ENCODE measurements around the gene ANO5. TPM values are rescaled to one million over a fixed set of nuclear protein-coding genes. Genes with fewer than 3 reads are reported as not detected.

The ANO5 gene
- total RNA-seq, 1 experiment from 2014 or later = not detected

DNA sequence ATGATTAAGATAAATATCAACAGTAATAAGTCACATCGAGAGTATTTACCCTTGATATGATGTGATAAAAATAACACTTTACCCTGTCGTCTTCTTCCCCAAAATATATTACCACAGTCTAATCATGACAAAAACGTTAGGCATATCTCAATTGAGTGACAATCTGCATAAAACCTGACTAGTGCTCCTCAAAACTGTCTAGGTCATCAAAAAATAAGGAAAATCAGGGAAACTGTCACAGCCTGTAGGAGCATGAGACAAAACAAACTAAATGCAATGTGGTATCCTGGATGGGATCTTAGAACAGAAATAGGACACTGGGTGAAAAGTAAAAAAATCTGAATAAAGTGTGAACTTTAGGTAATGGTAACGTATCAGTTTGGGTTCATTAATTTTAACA is 19.4 kb upstream of the ANO5 start:
- Histone ChIP-seq H3K27ac (ENCODE audit: low read length) (no peak overlapping the region), H3K27me3 (ENCODE audit: low read length) (no peaks in the 10 kb centered on the region), H3K9me2 (replicated peaks; ENCODE audit: low read length) (no peaks in the 10 kb centered on the region), H3F3A (ENCODE audit: low read length, unreplicated experiment) (no peaks in the 10 kb centered on the region), H3K4me1 (ENCODE audit: insufficient read depth, low read length) (no peaks in the 10 kb centered on the region), H3K9ac (ENCODE audit: low read length) (no peak overlapping the region), H3K9me3 (ENCODE audit: low read length) (no peaks in the 10 kb centered on the region), H2AFZ (ENCODE audit: low read length) (no peak overlapping the region), H4K20me1 (ENCODE audit: low read length) (no peaks in the 10 kb centered on the region), H3K4me3 (ENCODE audit: low read length) (no peak overlapping the region), H3K79me2 (ENCODE audit: low read length) (no peaks in the 10 kb centered on the region), H3K36me3 (ENCODE audit: low read depth, low read length) (no peaks in the 10 kb centered on the region), H3K4me2 (ENCODE audit: low read length) (no peak overlapping the region)
- TF ChIP-seq EZH2 (IDR thresholded peaks at IDR 0.05; ENCODE audit: low read length, unreplicated experiment) = no peak
- DNase-seq (no peak), ATAC-seq (no peak)
- intact Hi-C loops (cut with micrococcal nuclease) = no loop called here
- no TSS peak for BruUV-seq (replicated peaks)
- ChIA-PET CTCF (no interaction called here), POLR2A (ENCODE audit: unreplicated experiment) (no interaction called here)

- H3K4me2 ChIP-seq (ENCODE audit: low read length) = no peak overlapping the region
- H3K9me3 ChIP-seq (ENCODE audit: low read length) = no peaks in the 10 kb centered on the region
- no peaks in the 10 kb centered on the region for H3F3A ChIP-seq (ENCODE audit: low read length, unreplicated experiment)
- no peak overlapping the region for H3K9ac ChIP-seq (ENCODE audit: low read length)
- no peaks in the 10 kb centered on the region for H3K79me2 ChIP-seq (ENCODE audit: low read length)
- no peaks in the 10 kb centered on the region for H4K20me1 ChIP-seq (ENCODE audit: low read length)
- H2AFZ ChIP-seq (ENCODE audit: low read length) = no peak overlapping the region
- no peaks in the 10 kb centered on the region for H3K36me3 ChIP-seq (ENCODE audit: low read depth, low read length)
- H3K4me1 ChIP-seq (ENCODE audit: insufficient read depth, low read length) = no peaks in the 10 kb centered on the region
- TF ChIP-seq EZH2phosphoT487 (IDR thresholded peaks at IDR 0.05; ENCODE audit: borderline replicate concordance, low read length) (no peak), CTCF (conservative IDR thresholded peaks at IDR 0.05; ENCODE audit: low read depth, low read length) (no peak), EZH2 (IDR thresholded peaks at IDR 0.05; ENCODE audit: low read length, unreplicated experiment) (no peak)
- CTCF ChIA-PET = no interaction called here
- H3K27me3 ChIP-seq (ENCODE audit: low read length) = peaks cover 11% of the 10 kb centered on the region; the same call in 1 of the 2 replicates
- H3K4me3 ChIP-seq (ENCODE audit: low read length) = no peak overlapping the region
- no peak overlapping the region for H3K27ac ChIP-seq (ENCODE audit: low read length)
- BruUV-seq (replicated peaks) = no TSS peak
- POLR2A ChIA-PET (ENCODE audit: unreplicated experiment) = no interaction called here
- no peak for DNase-seq
- H3K9me2 ChIP-seq (replicated peaks; ENCODE audit: low read length) = no peaks in the 10 kb centered on the region
- intact Hi-C loops (cut with micrococcal nuclease) = no loop called here
- ATAC-seq = no peak
These were observed 15.7 kb upstream of the ANO5 start for GRCh38 chr11:22177186-22177585.

DNA sequence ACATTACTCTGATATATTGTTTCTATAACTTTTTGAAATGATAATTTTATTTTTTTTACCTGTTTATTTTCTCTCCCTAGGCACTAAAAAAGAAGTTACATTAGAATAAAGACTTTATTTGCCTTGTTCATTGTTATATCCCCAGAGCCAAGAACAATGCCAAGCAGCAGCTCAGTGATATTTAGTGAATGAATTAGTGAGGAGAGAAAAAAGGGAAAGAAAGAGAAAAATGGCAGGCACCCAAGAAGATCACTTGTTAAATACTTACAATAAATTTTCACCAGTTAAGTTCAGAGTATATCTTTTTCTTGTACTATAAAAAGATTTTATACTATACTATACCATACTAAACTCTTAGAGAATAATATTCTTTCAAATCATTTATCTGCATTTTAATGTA is 13.3 kb upstream of the ANO5 start:
- H3K4me3 ChIP-seq (ENCODE audit: low read length) = no peak overlapping the region
- H2AFZ ChIP-seq (ENCODE audit: low read length) = no peak overlapping the region
- no peaks in the 10 kb centered on the region for H3K36me3 ChIP-seq (ENCODE audit: low read depth, low read length)
- intact Hi-C loops (cut with micrococcal nuclease) = no loop called here
- H4K20me1 ChIP-seq (ENCODE audit: low read length) = no peaks in the 10 kb centered on the region
- H3K9me3 ChIP-seq (ENCODE audit: low read length) = no peaks in the 10 kb centered on the region
- no peaks in the 10 kb centered on the region for H3K4me1 ChIP-seq (ENCODE audit: insufficient read depth, low read length)
- ChIA-PET POLR2A (ENCODE audit: unreplicated experiment) (no interaction called here), CTCF (no interaction called here)
- no TSS peak for BruUV-seq (replicated peaks)
- no peak overlapping the region for H3K9ac ChIP-seq (ENCODE audit: low read length)
- no peak overlapping the region for H3K4me2 ChIP-seq (ENCODE audit: low read length)
- DNase-seq = no peak
- H3K79me2 ChIP-seq (ENCODE audit: low read length) = no peaks in the 10 kb centered on the region
- H3F3A ChIP-seq (ENCODE audit: low read length, unreplicated experiment) = no peaks in the 10 kb centered on the region
- TF ChIP-seq CTCF (conservative IDR thresholded peaks at IDR 0.05; ENCODE audit: low read depth, low read length) (no peak), EZH2phosphoT487 (IDR thresholded peaks at IDR 0.05; ENCODE audit: borderline replicate concordance, low read length) (no peak), EZH2 (IDR thresholded peaks at IDR 0.05; ENCODE audit: low read length, unreplicated experiment) (no peak)
- peaks cover 11% of the 10 kb centered on the region; the same call in 1 of the 2 replicates for H3K27me3 ChIP-seq (ENCODE audit: low read length)
- H3K9me2 ChIP-seq (replicated peaks; ENCODE audit: low read length) = no peaks in the 10 kb centered on the region
- no peak overlapping the region for H3K27ac ChIP-seq (ENCODE audit: low read length)
- no peak for ATAC-seq

Measured in PC-3 (cell line).